T-helper 22 cell (primary cell): ENCODE data around the gene ITGA11.

Experiments
- DNase-seq: peaks from one replicate; pipeline ENCODE4 v3.0.0-alpha.2; 2020; ENCODE audit warnings: low read depth

The ITGA11 gene

DNA sequence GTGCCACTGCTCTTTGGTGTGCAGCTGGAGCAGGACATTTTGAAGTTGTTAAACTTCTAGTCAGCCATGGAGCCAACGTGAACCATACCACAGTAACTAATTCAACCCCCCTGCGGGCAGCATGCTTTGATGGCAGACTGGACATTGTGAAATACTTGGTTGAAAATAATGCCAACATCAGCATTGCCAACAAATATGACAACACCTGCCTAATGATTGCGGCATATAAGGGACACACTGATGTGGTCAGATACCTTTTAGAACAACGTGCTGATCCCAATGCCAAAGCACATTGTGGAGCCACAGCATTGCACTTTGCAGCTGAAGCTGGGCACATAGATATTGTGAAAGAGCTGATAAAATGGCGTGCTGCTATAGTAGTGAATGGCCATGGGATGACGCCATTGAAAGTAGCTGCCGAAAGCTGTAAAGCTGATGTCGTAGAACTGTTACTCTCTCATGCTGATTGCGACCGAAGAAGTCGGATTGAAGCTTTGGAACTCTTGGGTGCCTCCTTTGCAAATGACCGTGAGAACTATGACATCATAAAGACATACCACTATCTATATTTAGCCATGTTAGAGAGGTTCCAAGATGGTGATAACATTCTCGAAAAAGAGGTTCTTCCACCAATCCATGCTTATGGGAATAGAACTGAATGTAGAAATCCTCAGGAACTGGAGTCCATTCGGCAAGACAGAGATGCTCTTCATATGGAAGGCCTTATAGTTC lies 142.2 kb downstream of the ITGA11 start:
- DNase-seq: no peak

GRCh38 chr15:68289057-68289456 lies 142.9 kb downstream of the ITGA11 start:
- no peak for DNase-seq

GRCh38 chr15:68286256-68286655 lies 145.7 kb downstream of the ITGA11 start:
- DNase-seq: no peak

DNA sequence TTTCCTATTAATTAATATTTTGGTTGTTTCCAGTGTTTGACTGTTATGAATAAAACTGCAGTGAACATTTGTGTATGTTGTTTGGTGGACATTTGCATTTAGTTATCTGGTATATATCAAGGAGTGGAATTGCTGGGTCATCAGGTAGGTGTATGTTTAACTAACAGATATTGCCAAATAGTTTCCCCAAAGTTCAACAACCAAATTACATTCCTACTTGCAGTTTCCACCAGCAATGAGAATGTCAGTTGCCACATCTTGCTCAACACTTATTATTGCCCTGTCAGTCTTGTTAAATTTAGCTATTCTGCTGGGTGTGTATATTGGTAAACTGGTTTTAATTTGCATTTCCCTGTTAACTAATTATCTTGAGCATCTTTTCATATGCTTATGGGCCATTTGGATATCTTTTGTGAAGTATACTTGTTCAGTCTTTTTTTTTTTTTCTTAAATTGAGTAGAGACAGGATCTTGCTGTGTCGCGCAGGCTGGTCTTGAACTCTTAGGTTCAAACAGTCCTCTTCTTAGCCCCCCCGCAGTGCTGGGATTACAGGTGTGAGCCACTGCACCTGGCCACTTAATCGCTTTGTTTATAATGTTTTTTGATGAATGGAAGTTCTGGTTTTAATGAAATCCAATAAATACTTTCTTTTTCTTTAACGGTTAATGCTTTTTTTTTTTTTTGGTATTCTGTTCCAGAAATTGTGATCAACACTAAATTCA lies 146.5 kb downstream of the ITGA11 start:
- no peak for DNase-seq

DNA sequence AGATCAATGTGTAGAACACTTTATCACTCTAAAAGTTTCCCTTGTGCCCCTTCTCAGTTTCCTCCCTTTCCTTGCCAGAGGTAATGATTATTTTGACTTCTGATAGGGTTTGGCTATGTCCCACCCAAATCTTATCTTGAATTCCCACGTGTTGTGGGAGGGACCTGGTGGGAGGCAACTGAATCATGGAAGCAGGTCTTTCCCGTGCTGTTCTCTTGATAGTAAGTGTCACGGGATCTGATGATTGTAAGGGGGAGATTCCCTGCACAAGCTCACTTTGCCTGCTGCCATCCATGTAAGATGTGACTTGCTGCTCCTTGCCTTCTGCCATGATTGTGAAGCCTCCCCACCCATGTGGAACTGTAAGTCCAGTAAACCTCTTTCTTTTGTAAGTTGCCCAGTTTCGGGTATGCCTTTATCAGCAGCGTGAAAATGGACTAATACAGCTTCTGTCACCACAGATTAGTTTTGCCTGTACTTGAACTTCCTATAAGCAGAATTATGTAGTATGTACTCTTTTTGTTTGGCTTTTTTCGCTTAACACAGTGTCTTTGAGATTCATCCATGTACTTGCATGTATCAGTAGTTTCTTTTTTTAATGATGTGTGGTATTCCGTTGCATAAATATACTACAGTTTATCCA lies 147.2 kb downstream of the ITGA11 start:
- no peak for DNase-seq

GRCh38 chr15:68283401-68283800 lies 148.6 kb downstream of the ITGA11 start:
- no peak for DNase-seq

GRCh38 chr15:68281008-68281407 lies 151.0 kb downstream of the ITGA11 start:
- no peak for DNase-seq

DNA sequence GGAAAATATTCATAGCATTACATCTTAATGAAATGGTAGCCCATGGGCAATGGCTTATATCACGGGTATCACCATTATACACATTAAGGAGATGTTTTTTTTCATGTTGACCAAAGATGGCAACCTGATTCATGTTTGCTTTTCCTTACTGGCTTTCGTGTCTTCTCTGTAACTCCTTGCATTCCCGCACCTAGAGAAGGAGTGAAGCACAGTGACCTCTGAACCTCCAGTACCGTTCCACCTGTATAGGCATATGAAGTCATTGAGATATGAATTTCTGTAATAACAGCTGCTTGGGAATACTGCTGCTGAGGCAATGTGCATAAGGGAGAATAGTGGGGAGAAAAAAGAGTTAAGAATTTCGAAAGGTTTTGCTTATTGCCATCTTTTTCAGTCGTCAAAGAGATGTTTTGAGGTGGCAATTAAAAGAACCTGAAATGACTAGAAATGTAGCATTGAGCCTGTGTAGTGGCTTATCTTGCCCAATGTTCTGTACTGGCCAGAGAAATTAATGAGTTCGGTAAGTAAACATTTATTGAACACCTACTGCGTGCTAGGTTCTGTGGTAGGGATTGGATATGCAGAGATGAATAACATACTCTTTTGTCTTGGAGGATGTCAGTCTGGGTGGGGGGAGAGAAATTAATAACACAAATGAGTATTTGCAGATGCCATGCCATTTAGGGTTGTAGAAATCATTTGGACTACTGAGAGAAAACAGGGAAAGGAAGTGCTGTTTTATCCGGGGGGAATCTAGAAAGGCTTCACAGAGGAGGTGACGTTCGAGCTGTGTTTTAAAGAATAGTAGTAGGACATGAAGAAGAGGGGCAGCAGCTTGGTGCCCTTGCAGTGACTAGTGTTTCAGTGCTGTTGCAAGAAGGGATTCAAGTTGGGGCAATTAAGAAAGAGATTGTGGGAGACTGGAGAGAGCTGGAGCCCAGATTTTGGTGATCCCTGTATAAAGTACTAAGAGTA lies 151.9 kb downstream of the ITGA11 start:
- no peak for DNase-seq

DNA sequence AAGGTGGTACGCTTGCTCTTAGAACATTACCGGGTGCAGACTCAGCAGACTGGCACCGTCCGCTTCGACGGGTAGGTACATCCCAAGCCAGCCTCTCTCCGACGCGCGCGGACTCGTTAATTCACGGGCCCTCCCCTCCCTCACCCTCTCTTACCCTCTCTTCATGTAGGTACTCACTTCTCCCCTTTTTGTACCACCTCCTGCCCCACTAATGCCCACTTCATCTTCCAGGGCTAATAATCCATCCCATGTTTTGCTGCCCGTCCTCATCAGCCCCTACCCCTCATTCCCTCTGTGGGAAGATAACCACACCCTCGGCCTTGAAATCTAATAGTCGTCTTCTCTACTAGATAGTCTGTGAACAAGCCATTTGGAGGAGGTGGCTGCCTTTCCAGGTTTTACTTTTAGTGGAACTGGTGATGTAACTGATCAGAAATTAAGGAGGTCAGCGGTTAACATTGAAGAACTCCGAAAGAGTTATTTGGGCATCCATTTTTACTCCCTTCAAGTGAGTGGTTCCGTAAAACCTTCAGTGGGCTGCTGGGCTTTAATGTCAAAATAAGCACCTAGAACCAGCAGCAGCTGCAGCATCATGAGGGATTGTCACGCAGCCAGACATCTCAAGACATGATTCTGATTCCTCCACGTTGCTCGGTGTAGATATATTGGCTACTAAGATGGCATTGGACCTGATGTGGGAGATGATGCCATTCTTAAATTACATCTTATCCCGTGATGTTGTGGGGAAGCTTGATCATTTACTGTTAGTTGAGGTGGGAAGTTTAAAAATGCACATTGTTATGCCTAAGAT lies 153.2 kb downstream of the ITGA11 start:
- no peak for DNase-seq

GRCh38 chr15:68278345-68278594 lies 153.7 kb downstream of the ITGA11 start:
- DNase-seq: no peak

DNA sequence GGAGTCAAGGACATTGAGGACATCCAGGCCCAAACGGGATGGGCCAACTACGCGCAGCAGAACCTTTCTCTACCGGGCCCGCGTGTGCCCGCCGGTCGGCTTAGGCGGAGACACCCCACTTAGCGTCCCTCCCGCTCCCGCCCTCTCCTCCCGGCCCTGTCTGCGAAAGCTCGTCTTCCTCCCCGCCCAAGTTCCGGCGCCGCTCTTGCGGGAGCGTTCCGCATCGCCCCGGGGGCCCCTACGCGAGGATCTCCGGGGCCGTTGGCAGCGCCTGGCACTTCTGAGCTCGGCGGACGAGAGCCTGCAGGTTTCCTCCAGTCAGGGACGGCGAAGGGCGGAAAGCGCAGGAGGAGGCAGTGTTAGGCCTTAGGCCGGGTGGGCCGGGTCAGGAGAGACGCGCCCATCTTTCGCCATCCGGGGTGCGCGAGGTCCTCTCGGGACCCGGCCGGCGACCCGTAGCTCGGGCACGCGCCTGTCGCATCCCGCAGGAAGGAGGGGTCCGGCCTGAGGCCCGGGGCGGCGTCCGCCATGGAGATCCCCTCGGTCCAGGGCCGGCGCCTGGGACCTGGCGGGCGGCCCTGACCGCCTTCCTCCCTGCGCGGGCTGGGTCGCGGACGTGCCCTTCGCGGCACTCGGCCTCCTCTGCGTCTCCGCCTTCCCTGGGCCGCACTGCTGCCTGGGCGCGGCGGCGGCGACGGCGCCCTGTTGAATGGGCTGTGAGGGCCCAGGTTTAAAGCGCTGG lies 154.2 kb downstream of the ITGA11 start, which contains the start of gene FEM1B:
Gene FEM1B (plus strand): TSS at position 143 of the 742 bp plus-strand sequence. CDS start 673 bp downstream, outside the sequence.
- peak; percentile 83 for DNase-seq

DNA sequence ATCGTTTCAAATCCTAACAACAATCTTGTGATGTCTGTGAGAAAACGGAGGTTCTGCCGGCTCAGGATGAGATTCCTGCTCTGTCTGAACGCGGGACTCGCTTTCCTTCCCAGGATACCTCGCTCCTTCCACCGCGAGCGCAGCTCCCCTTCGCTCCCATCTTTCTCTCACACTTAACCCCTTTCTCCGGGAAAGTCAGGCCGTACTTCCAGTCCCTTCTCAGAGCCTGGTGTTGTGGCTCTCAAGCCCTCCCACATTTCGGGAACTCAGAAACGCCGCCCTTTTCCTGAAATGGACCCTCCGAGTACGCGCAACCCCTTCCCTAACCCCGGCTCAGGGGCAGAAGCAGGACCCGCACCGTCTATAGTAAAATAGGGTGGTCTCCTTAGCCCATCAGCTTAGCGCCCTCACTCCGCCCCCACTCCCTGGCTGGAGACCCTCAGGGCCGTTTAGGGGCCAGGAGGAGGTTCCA lies 154.8 kb downstream of the ITGA11 start:
- DNase-seq: no peak

- DNase-seq: no peak
Observed at GRCh38 chr15:68276668-68277067, 155.3 kb downstream of the ITGA11 start.

GRCh38 chr15:68275165-68275746 lies 156.7 kb downstream of the ITGA11 start:
- no peak for DNase-seq

GRCh38 chr15:68274201-68274848 lies 157.6 kb downstream of the ITGA11 start:
- DNase-seq: no peak

GRCh38 chr15:68272721-68273271 lies 159.2 kb downstream of the ITGA11 start:
- DNase-seq: no peak

GRCh38 chr15:68271854-68272471 lies 160.0 kb downstream of the ITGA11 start:
- DNase-seq: no peak

DNA sequence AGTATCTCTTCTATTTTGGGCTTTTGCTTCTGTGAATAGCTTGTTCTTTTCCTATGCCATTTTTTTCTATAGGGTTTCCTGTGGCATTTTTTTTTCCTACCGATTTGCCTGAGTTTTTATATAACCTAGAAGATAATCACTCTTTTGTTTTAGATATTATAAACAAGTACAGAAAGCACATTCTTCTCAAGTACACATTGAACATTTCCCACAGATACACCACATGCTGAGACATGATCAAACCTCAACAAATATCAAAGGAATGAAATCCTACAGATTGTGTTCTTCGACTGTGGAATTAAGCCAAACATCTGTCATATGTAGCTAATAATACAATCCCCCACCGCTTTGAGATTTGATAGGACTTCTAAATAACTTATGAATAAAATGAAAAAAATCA lies 163.6 kb downstream of the ITGA11 start:
- no peak for DNase-seq

DNA sequence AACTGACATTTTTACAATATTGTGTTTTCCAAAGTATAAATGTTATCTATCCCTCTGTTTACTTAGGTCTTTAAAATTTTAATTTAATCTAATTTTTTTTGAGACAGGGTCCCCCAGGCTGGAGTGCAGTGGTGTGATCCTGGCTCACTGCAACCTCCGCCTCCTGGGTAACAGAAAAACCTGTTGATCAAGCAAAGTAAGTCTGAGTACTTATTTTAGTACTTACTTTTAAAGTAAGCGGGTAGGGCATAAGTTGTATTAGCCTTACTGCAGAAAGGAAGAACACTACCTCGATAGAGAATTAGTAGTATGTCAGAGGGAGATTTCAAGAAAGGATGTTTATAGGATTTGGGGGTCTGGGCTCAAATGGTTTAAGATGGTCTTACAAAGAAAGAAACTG lies 166.3 kb downstream of the ITGA11 start:
- DNase-seq: no peak
